IPS DF 4.7 (cell line): Measurements from ENCODE around the gene NAA38.
"Not testable (repeated sequence)": the region's sequence is repeated elsewhere in the genome, so short reads cannot be mapped to it uniquely, and the experiment has no call there.

Experiments
- DNase-seq: peaks from one replicate; pipeline ENCODE4 v3.0.0-alpha.2; 2013; ENCODE audit warnings: low spot score; ENCODE audit errors: extremely low read depth

The NAA38 gene

GRCh38 chr17:7882068-7882467, 24.7 kb upstream of the NAA38 start:
- DNase-seq: no peak

DNA sequence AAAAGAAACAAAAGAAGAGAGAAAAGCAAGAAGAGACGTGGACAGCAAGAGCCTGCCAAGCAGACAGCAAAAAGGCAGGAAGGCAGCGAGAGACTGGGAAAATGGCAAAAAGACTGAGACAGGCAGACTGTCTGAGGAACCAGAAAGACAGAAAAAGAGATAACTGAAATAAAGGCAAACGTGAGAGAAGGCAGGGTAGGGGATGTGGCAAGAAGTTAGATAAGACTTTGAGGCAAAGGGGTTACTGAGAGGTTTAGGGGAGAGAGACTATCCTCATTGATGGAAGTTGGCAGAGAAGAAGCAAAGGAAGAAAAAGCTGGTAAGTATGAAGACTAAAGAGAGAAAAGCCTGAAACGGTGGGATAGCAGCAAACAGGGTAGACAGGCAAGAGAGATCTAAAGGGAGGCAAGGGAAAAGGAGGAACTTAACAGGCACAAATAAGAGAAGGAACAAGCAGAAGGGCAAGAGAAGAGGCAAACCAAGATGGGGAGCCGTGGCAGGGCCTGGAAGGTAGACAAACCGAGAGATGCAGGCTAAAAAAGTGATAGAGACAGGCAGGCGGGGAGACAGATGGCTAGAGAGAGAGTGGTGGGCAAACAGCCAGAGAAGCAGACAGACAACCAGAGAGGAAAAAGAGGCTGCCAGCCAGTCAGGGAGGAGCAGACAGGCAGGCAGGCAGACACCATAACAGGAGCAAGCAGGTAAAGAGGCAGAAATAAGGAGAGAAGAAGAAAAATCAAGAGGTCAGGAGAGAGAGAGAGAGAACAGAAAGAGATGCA, 24.1 kb upstream of the NAA38 start:
- no peak for DNase-seq

DNA sequence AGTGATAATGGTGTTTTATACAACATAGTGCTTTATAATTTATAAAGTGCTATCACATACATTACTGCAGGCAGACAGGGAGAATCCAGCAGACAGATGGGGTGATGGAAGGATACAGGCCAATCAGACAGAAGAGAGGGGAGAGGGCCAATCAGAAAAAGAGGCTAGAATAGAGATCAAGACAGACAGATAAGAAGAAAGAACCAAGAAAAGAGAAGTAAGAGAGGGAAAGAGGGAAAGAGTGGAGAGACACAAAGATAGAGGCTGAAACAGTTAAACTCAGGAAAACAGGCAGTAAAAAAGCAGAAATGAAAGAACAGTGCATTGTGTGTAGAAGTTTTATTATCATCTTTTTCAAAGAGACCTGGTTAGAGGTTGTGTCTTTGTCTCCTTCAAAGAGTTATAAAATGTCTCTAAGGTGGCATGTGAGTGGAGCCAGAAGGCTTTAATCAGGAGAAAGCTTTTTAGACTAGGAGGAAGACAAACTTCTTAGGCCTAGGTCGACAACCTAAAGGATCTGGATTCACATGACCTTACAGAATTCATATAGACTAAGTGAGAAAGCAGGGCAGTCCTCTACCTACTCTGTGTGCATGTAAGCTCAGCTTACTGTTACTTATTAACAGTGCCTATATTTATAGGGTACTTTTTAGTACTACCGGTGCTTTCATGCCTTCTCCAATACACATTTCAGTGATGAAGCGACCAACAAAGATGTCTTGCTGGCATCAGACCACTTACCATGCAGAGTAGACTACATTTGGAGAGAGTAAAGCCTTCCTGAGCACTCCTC, 22.9 kb upstream of the NAA38 start:
- DNase-seq: no peak

DNA sequence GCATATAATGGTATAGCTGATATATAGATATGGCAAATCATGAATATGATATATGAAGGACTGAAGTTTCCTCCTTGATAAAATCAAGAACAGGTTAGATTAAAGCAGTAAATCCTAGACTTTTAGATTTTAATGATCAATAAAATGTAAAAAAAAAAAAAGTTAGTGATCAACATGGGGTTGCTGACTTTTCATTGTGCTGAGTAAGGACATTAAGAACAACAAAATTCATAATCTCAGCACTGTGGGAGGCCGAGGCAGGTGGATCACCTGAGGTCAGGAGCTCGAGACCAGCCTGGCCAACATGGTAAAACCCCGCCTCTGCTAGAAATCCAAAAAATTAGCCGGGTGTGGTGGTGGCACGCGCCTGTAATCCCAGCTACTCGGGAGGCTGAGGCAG, 20.9 kb upstream of the NAA38 start:
- no peak for DNase-seq

- DNase-seq: no peak
Observed at GRCh38 chr17:7875804-7876370, 18.5 kb upstream of the NAA38 start.

DNA sequence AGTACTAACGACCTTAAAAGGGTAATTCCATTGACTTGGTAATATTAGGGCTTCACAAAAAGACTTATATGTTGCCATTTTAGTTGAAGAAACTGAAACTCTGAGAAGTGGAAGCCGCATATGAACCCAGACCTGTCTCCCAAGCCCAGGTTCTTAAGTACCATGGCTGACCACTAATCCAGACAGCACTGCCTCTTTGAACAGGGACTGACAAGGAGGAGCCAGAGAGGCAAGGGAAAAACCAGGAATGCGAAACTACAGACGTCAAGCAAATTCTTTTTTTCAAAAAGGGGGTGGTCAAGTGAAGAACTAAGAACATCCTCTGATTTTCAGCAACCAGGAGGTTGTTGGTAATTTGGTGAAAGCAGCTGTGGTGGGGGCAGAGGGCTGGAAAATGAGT, 15.7 kb upstream of the NAA38 start:
- DNase-seq: no peak

- no peak for DNase-seq
Observed at GRCh38 chr17:7867881-7868329, 10.5 kb upstream of the NAA38 start.

- DNase-seq: no peak
Observed at GRCh38 chr17:7864995-7865650, 7.8 kb upstream of the NAA38 start.

GRCh38 chr17:7864384-7864783, 7.0 kb upstream of the NAA38 start:
- not testable (repeated sequence) for DNase-seq

GRCh38 chr17:7862692-7863437, 5.5 kb upstream of the NAA38 start:
- no peak for DNase-seq

DNA sequence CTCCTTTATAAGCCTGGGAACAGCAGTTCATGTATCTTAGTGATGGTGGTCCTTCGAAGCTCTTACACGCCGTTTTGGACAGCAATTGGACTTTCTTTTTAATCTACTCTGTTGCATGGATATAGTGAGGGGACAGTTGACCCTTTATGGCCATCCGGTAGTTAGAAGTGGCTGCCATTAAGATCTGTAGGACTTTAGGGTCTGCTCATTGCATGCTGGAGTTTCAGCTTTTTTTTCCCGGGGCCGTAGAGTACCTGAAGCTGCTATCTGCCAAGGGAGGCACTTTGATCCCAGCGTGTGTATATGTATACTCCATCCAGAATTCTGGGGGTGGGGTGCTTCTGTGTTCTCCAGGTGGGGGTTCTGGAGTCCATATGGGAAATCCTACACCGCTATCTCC, 1.7 kb upstream of the NAA38 start:
- DNase-seq: no peak

DNA sequence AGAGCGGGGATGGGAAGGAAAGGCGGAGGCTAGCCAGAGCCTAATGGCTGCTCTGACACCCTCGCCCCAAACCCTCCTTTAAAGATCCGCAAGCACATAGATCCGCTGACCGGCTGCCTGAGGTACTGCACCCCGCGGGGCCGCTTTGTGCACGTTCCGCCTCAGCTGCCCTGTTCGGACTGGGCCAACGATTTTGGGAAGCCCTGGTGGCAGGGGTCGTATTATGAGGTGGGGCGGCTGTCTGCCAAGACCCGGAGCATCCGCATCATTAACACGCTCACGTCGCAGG, 1.1 kb upstream of the NAA38 start:
- no peak for DNase-seq

- DNase-seq: no peak
Observed at GRCh38 chr17:7857713-7858521, 558 bp upstream of the NAA38 start, which contains the start of gene CYB5D1. Gene CYB5D1, plus strand, starts transcription at chr17:7858003. Its CDS starts 132 bp downstream, at chr17:7858135.

DNA sequence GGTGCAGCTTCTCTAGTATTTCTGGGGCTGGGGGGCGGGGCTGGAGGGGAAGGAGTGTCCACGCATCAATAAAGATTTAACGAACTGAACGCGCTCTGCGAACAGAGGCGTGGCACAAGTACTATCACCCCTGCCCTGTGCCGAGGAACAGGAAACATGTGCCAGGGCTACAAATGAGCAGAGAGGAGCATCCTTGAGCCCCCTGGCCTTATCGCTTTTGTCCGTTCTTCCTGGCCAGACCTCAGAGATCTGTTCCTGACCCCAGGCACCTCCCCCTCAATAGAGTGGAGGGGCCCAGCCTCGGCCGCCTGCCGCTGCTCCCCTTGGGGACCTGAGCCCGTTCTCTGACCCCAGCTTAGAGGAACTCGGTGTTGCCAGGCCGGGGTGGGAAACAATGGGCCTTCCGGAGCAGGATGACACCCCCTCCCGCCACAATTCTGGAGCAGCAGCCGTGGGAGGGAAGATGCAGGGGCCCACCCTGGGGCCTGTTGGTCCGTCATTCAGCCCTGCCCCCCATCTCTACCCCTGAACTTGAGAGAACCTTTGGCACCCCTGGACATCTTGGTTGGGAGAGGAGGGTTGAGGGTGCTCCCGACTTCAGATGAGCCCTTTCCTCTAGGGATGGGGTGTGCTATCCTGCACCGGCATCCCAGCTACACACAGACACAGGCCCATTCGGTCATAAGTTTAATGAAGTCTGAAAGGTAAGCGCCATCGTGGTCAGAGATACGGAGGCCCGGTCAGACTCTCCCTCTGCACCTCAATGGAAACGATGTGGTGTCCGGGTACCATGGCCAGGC, 1.1 kb downstream of the NAA38 start:
- DNase-seq: no peak

GRCh38 chr17:7855660-7856010, 1.7 kb downstream of the NAA38 start:
- no peak for DNase-seq

DNA sequence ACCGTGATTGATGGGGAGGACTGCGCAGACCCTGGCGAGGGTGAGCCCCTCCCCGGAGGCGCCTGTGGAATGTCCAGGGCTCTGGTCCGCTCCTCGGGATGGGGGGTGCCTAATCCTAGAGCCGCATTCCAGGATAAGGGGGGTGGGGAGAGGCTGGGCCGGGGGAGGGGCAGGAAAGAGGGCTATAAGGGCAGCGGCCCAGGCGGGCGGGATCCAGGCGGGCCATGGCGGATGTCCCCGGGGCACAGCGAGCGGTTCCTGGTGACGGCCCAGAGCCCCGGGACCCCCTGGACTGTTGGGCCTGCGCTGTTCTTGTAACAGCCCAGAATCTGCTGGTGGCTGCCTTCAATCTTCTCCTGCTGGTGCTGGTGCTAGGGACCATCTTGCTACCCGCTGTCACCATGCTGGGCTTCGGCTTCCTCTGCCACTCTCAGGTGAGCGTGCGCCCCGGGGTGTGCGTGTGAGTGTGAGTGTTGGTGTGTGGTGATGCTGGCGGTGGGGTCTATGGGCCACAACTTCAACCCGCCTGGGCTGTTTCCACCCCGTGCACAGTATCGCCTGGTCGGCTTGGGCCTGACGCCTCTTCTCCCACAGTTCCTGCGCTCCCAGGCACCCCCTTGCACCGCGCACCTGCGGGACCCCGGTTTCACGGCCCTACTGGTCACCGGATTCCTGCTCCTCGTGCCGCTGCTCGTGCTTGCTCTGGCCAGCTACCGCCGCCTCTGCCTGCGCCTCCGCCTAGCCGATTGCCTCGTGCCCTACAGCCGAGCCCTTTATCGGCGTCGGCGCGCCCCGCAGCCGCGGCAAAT, 2.3 kb downstream of the NAA38 start, which contains the start of gene TMEM88:
TMEM88 (plus strand) TSS at position 216 of the 809 bp plus-strand sequence; CDS start at position 225, 9 bp downstream.
- no peak for DNase-seq

GRCh38 chr17:7854078-7854777, 3.1 kb downstream of the NAA38 start:
- DNase-seq: no peak

- no peak for DNase-seq
Observed at GRCh38 chr17:7853691-7854038, 3.7 kb downstream of the NAA38 start.
